HG03575 (cell line): Measurements from ENCODE around the gene MLLT3.

Experiments
- ATAC-seq: cut with Tn5 transposase; IDR thresholded peaks from one replicate; pipeline ENCODE4 v1.9.1; 2021; ENCODE audit not compliant: unreplicated experiment, insufficient number of reproducible peaks, low FRiP score; ENCODE audit errors: extremely low read depth

The MLLT3 gene

DNA sequence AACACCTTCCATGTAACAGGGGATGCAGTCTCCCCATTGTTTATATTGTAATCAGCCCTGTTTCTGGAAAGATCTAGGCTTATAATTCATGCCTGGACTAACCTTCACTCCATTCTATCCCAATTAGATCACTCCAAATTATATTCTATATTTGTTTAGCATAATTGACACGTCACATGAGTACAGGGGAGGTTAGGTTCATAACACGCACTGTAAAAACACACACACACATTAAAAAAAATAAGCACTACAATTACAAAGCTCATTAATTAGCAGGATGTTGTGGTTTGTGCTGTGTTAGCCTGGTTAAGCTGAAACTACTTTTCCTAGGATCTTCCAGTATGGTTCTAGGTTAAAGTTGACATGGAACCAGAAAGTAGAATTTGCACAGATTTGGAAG, 126.0 kb downstream of the MLLT3 start:
- ATAC-seq, result no peak

DNA sequence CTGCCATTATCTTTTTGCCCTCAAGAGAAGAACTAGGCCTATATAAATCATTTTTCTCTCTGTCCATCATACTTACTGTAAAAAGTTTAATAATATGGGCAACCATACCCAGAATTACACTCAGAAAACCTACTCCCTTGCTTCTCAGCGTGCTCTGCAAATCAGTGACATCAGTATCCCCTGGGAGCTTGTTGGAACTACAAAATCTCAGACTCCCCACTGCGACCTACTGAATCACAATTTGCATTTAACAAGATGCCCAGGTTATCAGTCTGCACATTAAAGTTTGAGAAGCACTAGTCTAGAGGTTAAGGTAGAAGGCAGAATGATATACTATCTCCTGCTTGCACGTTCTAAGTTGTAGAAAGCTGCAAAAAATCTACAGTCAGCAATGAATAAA, 127.2 kb downstream of the MLLT3 start:
- no peak for ATAC-seq

DNA sequence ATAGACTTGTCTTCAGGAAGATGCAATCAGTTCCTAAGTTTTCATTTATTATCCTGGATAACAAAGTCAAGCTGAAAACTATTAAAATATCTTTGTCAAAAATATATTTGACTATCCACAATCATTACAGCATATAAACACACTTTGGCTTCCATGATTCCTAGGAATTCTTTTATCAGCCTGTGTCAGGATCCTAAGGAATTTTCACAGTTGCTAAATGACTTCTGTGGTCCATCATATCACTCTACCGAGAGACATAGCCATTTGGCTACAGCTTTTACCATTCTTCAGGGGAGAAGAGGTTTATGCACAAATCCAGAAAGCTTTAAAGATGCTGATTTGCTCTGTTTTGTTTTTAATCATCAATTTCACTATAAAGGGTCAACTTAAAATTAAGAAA, 128.3 kb downstream of the MLLT3 start:
- ATAC-seq, result no peak

DNA sequence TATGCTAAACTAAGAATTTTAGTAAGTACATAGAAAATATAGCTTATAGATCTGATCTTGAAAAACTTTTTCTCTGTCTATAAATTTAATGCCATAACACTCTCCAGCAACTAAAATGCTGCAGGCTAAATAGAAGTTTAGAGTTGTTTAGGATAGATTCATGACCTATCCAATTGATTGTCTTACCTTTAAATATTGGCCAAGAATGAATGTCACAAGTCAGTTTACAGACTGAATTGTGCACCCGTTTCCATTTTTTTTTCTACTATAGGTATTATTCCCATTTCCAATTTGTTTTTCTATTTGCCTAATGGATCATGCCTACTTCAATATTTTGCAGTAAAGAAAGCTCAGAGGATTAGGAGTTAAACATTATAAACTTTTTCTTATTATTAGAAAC, 129.5 kb downstream of the MLLT3 start:
- ATAC-seq, result no peak

DNA sequence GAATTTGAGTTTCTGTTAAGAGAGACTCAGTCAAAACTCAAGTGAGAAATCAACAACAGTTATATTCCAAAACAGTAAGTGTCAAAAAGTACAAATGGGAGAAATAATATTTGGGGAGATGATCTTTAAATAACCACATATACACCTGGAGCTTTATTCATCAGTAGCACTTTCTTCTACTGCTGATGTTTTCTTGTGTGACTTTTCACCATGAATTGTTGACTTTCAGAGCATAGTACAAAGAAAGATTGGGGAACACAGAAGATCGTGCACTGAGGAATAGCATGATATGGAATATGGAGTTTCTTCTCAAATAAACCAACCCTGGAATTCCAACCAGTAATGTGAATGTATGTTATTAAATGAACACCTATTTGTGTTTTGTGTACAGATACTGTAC, 130.7 kb downstream of the MLLT3 start:
- ATAC-seq, result no peak

DNA sequence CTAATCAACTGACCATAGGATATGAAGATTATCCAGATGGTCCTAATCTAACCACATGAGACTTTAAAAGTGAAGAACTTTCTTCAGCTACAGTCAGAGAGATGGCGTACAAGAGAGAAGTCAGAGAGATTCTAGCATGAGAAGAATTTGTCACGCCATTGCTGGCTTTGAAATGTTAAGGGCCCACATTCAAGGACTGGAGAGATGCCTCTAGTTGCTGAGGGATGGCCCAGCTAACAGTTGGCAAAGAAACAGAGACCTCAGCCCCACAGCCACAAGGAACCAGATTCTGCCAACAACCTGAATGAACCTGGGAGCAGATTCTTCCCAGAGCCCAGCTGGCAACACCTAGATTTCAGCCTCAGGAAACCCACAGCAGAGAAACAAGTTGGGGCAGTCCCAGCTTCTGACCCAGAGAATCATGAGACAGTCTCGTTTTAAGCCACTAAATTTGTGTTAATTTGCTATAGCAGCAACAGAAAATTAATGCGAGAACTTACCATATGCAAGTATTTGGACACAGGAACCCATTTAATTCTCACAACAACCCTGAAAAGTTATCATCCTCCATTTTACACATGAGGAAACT, 132.0 kb downstream of the MLLT3 start:
- no peak for ATAC-seq

DNA sequence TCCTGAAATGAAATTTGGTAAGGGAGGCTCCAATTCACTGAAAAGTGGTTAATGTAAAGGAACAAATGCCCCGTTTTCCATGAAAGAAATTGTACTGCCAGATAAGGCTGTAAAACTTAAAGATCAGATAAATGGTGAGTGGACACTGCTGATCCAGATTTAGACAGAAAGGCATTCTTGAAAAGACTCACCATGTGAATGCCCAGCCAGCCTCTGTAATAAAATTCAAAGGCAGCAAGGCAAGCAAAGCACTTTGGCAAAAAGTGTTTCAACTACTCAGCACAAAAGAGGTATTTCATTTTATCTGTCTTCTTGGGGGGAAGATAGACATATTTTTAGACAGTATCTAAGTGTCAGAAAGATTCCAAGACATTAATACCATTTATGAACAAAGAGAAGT, 133.6 kb downstream of the MLLT3 start:
- no peak for ATAC-seq

DNA sequence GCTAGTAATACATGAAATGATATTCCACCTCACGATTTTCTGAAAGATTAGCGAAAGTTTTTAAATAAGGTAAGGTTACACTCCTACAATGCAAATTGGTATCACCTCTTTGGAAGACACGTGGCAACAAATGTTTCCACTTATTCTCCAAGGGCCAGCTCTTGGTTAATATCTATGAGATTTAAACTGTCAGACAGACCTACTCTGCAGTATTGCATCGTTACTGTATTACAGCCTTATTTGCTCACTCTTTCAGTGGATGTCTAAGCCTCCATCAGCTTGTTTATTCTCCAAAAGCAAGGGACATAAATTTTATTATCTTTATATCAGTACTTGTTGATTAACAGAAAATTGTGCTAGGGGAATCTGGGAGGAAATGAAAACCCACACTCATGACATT, 135.7 kb downstream of the MLLT3 start:
- ATAC-seq, result no peak

DNA sequence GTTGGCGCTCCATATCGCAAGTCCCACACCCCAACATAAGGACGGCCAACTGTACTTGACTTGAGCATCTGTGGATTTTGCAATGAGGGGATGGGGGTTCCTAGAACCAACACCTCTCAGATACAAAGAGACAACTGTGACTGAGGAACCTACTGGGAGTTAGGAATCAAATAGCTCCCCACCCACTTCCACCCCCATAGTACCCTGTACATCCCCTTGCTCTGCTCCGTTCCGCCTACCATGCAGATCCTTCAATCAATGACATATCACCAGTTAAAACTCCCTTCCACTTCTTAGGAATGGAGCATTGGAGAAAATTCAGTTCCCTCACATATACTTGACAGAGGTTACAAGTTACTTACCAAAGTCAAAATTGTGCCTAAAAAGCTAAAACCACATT, 140.9 kb downstream of the MLLT3 start:
- ATAC-seq, result no peak

DNA sequence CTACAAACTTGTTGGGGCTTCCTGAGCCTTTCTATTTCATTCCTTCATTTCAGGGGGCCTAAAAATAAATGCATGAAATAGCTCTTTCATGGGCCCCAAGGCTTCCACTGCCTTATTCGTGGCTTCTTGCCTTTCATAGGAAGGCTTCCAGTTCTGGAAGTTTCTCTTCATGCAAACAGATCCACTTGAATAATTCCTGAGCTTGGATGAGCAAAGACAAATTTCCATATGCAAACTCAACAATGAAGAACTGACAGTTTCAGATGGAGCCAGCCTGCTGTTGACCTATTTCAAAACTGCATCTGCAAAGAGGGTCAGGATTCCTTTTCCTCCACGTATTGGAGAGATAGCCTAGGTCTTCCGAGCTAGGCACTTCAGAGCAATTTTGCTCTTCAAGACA, 142.1 kb downstream of the MLLT3 start:
- no peak for ATAC-seq

DNA sequence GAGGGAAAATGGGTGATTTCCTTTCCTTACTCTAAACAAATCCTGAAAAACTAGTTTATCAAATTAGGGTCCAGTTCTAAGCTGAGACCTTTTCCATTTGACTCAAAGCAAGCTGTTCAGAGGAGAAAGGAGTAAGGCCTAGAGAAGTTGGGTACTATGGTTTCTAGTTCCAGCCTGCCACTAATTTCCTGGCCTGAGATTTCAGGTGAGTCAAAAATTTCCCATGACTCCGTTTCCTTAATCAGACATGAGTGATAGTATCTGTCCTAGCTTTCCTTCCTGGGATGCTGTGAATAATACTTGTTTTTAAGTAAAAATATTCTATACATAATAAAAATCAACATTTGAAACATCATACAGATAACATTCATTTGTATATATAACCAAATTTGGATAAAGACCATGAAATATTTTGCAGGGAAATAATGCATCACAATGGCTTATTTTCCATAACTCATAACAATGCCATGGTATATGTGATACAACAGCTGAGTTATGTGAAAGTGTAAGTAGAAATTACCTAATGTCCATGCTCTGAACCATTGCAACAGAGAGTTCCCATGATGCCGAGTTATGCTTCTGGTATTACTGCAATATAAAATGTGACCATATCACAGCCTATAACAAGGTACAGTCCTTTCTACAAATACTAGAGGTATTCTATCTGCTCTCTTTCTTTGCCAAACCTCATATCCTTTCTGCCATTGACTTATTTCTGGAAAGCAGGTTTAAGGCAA, 142.7 kb downstream of the MLLT3 start:
- peak; percentile 89 for ATAC-seq

DNA sequence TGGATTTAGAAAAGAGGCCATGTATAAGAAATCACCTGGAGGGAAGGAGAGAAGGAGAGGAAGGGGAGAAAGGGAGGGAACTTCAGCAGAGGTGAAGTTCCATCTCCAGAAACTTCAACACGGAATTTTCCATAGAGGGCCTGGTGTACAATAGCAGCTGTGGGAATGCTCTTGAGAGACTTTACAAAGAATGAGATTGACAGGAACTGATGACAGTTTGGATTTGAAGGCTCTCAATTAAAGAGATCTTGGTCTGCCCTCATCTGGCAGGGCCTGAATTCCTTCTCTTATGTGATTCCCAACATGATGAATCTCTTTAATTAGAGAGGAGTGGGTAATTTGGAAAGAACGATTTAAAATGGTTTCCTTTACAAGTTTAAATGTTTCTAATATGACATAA, 143.5 kb downstream of the MLLT3 start:
- no peak for ATAC-seq

DNA sequence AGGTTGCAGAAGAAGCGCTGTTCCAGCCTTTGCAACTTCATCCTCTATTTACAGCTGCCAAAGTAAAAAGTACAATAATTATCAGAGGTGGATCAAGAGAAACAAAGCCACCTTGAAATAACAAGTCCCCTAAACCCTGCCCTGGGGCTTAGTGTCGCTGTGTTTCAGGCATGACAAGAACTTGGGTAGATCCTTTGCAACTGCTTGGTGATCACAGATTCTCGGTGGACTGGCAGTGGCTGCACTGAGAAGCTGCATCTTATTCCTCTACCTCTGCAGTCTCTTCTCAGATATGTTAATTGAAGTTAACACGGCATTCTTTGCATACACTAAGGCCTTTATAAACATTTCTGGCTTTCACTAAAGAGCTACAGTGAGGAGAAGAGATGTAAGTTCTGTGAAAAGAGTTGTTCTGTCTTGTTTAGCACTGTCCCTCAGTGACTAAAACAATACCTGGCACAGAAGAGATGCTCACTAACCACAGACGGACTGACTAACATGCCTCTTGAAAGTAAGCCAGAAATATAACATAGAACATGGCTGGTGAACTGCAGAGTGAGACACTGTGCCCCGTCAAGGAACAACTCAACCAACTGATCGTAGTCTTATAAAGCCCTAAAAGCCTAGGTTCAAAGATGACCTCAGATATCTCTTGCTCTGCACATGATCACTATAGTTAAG, 144.2 kb downstream of the MLLT3 start:
- no peak for ATAC-seq

DNA sequence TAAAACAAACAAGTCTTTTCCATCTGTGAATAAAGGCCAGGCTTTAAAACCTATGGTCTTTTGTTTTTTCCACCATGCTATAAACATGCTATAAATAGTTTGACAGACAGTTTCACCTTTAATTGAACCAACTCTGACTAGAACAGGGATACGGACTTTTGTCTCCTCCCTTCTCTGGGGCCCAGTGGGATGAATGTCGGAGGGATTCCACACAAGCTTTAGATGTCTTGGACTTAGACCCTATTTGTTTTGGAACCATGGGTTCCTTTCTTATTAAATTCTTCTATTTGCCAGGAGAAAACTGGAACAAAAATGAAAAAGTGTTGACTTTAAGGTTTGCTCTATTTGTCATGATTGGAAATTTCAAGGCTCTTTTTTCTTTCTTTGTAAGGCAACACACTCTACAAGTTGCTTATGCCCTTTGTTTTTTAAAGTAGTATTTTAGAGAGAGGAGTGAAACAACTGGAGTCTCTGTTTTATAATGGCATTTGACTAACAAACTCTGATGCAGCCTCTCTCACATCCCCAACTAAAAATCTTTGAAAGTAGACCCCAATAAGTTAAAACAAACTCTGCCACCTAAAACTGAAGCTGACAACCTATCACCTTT, 145.3 kb downstream of the MLLT3 start:
- ATAC-seq, result no peak

DNA sequence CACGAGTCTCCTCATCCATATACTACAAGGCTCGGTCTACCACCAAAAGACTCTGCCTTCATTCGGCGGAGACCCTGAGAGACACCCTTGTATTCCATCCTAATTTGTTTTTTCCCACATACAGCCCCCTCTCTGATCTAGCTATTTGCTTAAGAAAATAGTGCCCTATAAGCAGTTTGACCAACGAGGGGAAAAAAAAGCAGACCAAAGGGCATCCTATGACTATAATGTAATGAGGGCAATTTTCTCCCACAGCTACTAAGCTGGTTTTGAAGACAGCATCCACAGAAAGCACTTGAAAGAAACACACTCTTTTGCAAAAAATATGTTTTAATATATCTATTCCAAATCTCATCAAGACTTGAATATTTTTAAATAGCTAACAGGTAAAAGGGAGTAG, 147.8 kb downstream of the MLLT3 start:
- ATAC-seq, result no peak

DNA sequence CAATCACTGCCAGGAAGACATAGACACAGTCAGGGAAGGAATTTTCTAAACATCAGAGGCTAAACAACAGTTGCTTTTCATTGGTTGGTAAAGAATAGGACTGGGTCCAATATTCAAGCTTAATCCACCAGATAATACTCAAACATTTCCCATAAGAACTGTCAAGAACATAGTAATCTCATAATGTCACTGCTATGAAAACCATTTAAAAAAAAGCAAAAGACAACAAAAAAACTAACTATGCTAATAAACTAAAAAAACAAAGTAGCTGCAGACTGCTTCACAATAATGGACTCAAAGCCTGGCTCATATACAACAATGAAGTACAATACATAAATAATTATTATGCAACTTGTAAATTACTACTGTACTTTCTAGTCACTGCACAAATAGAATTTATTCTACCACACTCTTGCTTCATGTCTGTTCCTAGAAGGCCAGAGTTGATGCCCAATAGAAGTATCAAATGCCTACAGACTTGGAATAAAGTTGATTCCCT, 148.7 kb downstream of the MLLT3 start:
- ATAC-seq, result no peak

DNA sequence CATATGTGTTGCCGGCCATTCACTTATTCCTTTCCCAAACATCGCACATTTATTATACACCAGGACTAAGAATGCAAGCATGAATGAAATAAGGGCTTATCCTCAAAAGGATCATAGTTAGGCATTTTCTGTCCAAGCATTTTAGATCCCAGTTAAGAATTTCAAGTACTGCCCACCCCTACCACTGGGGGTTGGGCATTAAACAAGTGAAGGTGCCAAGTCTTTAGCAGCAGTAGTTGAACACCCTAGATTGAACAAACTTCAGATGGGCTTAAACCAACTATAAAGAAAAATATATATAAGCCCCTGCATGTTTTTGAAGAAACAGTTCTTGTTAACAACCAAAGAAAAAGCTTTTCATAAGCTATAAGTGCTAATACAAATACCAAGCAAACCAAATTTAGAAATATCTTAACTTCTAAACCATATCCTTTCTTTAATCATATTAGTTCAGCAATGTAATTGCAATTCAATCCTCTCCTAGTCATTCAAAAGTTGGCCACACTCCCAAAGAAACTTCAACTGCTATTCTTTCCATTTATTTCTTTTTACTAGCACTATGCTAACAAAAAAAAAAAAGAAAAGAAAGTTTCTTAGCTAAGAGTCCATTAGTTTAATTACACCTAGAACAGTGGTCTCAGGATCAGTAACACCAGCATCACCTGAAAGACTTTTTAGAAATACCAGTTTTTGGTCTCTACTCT, 149.8 kb downstream of the MLLT3 start:
- no peak for ATAC-seq

DNA sequence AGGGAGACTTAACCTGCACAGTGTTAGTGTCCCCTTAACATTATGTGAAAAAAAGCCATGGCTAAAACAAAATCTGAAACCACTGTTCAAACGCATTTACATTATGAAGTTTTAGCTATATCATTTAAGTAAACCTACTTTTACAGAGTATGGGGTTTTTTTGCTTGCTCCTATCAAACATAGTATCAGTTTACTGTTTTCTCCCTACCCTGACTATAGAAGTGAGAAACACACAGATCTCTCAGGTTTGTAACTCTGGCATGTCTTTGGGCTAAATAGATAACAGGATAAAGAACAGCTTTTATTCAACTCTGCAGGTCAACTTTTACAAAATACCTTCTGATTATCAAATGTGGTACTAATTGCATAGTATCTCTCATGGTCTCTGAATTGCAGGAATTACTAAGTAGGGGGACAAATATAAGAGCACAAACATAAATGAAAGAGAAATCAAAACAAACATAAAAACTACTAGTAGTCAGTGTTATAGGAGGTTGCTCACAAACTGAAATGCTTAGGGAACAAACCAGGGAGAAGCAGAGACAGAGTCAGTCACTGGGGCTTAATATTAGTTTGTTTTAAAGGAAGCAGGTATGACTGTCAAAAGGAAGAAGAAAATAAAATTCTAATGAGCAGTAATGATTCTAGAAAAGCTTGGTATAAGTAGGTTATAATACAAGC, 155.8 kb downstream of the MLLT3 start:
- ATAC-seq, result no peak

DNA sequence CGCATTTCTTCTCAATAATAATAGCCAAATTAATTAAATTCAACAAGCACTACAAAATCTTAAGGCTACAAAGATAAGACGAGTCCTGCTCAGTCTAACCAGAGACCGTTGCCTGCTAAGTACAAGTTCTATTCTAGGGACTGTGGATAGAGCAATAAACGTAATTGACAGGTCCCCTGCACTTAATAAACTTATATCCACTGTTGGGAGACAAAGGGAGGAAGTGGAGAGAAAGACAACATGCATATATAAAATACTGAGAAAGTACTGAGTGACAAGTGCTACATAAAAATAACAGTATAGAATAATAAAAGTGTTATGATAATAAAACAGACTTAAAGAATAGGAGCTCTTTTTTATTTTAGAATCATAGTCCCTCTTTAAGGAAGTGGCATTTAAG, 158.1 kb downstream of the MLLT3 start:
- ATAC-seq, result no peak
